ENCODE data around the gene DPYSL4. TPM values are rescaled to one million over a fixed set of nuclear protein-coding genes. Genes with fewer than 3 reads are reported as not detected.

DPYSL4 gene
- total RNA-seq, 2 experiments from 2014 or later, result 20.9 to 23.2 TPM

GRCh38 chr10:132232981-132233380 is 46.2 kb downstream of the DPYSL4 start:
- POLR2A ChIA-PET, result no interaction called here
- H3K27me3 Mint-ChIP-seq, result no peaks in the 10 kb centered on the region
- DNase-seq (no peak), ATAC-seq (no peak)
- no peak overlapping the region for H3K4me3 Mint-ChIP-seq
- H3K36me3 Mint-ChIP-seq (ENCODE audit: low read depth), result no peaks in the 10 kb centered on the region
- peak overlapping the region; percentile 74 for H3K27ac Mint-ChIP-seq
- CTCF ChIA-PET, result interaction anchor here (1.2 kb wide), 1 partner anchor 120 kb away, joined by 3 read pairs; no protein-coding TSS in a partner anchor
- TF ChIP-seq CTCF (IDR thresholded peaks at IDR 0.05), result no peak
- peaks cover 28% of the 10 kb centered on the region for H3K4me1 Mint-ChIP-seq (ENCODE audit: low read depth)
- H3K9me3 Mint-ChIP-seq, result no peaks in the 10 kb centered on the region
- intact Hi-C loops (cut with micrococcal nuclease), result no loop called here

- POLR2A ChIA-PET, result no interaction called here
- DNase-seq (no peak), ATAC-seq (no peak)
- Mint-ChIP-seq H3K9me3 (no peaks in the 10 kb centered on the region), H3K4me1 (ENCODE audit: low read depth) (peaks cover 28% of the 10 kb centered on the region), H3K27ac (no peak overlapping the region), H3K27me3 (no peaks in the 10 kb centered on the region), H3K36me3 (ENCODE audit: low read depth) (no peaks in the 10 kb centered on the region), H3K4me3 (no peak overlapping the region)
- CTCF ChIA-PET, result no interaction called here
- no peak for TF ChIP-seq CTCF (IDR thresholded peaks at IDR 0.05)
- intact Hi-C loops (cut with micrococcal nuclease), result no loop called here
Measured at GRCh38 chr10:132233501-132234085, 46.8 kb downstream of the DPYSL4 start.

DNA sequence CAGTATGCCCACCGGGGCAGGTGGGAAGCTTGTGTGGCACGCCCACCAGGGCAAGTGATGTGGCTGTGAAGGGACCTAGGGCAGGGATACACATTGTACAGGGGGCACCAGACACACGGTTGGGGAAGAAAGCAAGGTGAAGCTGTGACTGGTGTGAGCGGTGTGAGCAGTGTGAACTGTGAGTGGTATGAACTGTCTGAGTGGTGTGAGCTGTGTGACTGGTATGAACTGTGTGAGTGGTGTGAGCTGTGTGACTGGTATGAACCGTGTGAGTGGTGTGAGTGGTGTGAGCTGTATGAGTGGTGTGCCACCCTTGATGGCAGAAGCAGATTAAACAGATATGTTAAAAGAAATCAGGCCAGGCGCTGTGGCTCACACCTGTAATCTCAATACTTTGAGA is 48.1 kb downstream of the DPYSL4 start:
- Mint-ChIP-seq H3K4me3 (no peak overlapping the region), H3K9me3 (no peaks in the 10 kb centered on the region), H3K27ac (no peak overlapping the region), H3K4me1 (ENCODE audit: low read depth) (peaks cover 23% of the 10 kb centered on the region), H3K36me3 (ENCODE audit: low read depth) (no peaks in the 10 kb centered on the region), H3K27me3 (no peaks in the 10 kb centered on the region)
- POLR2A ChIA-PET, result no interaction called here
- intact Hi-C loops (cut with micrococcal nuclease), result no loop called here
- ATAC-seq (no peak), DNase-seq (no peak)
- TF ChIP-seq CTCF (IDR thresholded peaks at IDR 0.05), result no peak
- CTCF ChIA-PET, result no interaction called here

DNA sequence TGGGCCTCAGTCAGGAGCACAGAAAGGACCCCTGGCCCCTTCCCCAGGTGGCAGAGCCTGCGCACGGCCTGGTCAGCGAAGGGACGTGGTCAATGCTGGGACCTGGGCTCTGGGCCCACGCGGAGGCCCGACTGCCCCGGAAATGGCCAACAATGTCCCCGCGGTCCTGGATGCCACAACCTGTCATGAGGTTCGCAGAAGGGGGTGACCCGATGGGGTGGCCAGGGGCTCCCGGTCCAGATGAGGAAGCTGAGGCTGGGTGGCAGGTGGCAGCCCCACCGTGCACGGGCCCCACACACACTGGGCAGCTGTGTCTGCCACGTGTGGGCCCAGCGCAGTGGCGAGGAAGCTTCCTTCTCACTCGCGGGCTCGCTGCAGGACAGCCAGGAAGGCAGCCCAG is 49.4 kb downstream of the DPYSL4 start:
- TF ChIP-seq CTCF (IDR thresholded peaks at IDR 0.05), result no peak
- H3K27ac Mint-ChIP-seq, result no peak overlapping the region
- no peaks in the 10 kb centered on the region for H3K27me3 Mint-ChIP-seq
- no peaks in the 10 kb centered on the region for H3K36me3 Mint-ChIP-seq (ENCODE audit: low read depth)
- ATAC-seq, result no peak
- CTCF ChIA-PET, result no interaction called here
- intact Hi-C loops (cut with micrococcal nuclease), result no loop called here
- no peaks in the 10 kb centered on the region for H3K9me3 Mint-ChIP-seq
- no peak for DNase-seq
- peaks cover 18% of the 10 kb centered on the region for H3K4me1 Mint-ChIP-seq (ENCODE audit: low read depth)
- no peak overlapping the region for H3K4me3 Mint-ChIP-seq
- POLR2A ChIA-PET, result interaction anchor here (0.8 kb wide), 1 partner anchor 10 kb away, joined by 3 read pairs; no protein-coding TSS in a partner anchor

DNA sequence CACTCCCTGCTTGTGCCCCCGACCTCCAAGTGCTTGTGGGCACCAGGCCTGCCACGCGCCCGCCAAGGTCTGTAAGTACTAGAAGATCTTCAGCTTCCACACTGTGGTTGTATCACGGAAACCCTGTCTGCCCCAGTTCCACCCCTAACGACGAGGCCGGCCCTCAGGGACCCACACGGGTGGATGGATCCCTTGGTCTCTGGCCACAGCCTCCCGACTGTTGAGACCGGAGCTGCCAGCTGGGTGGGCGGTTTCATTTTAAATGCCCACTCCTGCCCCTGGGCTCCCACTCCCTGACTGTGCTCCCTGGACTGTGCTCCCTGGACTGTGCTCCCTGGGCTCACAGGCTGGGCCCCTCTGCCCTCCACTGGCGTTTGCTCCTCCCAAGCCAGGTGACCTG is 50.1 kb downstream of the DPYSL4 start:
- Mint-ChIP-seq H3K36me3 (ENCODE audit: low read depth) (no peaks in the 10 kb centered on the region), H3K4me1 (ENCODE audit: low read depth) (peaks cover 12% of the 10 kb centered on the region), H3K27me3 (no peaks in the 10 kb centered on the region), H3K4me3 (no peak overlapping the region), H3K9me3 (no peaks in the 10 kb centered on the region), H3K27ac (no peak overlapping the region)
- DNase-seq (no peak), ATAC-seq (no peak)
- no peak for TF ChIP-seq CTCF (IDR thresholded peaks at IDR 0.05)
- POLR2A ChIA-PET, result interaction anchor here (0.8 kb wide), 1 partner anchor 9 kb away, joined by 3 read pairs; no protein-coding TSS in a partner anchor
- CTCF ChIA-PET, result interaction anchor here (0.8 to 1.1 kb wide), 2 partner anchors 13 to 16 kb away, joined by 3 read pairs; no protein-coding TSS in a partner anchor
- intact Hi-C loops (cut with micrococcal nuclease), result no loop called here
